Measurements from ENCODE around the gene ZXDC.

ZXDC gene

GRCh38 chr3:126523745-126524428, 48.2 kb upstream of the ZXDC start, which contains the start of gene CHST13:
TSS of gene CHST13 (plus strand) at chr3:126524155. CDS start at chr3:126524333, 178 bp downstream.
- no peaks in the 10 kb centered on the region for H4K20me1 ChIP-seq (ENCODE audit: insufficient read depth, low read length, poor library complexity, severe bottlenecking)
- TF ChIP-seq EZH2phosphoT487 (IDR thresholded peaks at IDR 0.05; ENCODE audit: borderline replicate concordance) (no peak), CTCF (conservative IDR thresholded peaks at IDR 0.05; ENCODE audit: low read length) (no peak)
- no peaks in the 10 kb centered on the region for H3K79me2 ChIP-seq (ENCODE audit: insufficient read depth, low read length)
- peak within 1 kb of the TSS; percentile 68 for H3K4me2 ChIP-seq (ENCODE audit: low read depth, low read length, poor library complexity, severe bottlenecking)
- no peaks in the 10 kb centered on the region for H3K9me3 ChIP-seq (ENCODE audit: insufficient read depth, low read depth, low read length)
- no peaks in the 10 kb centered on the region for H3K27me3 ChIP-seq (ENCODE audit: insufficient read depth, low read length, poor library complexity, severe bottlenecking)
- peak within 1 kb of the TSS; percentile 45; the same call in 1 of the 2 replicates for H2AFZ ChIP-seq (ENCODE audit: low read length)
- H3K36me3 ChIP-seq (ENCODE audit: insufficient read depth, low read length), result no peaks in the 10 kb centered on the region
- no peaks in the 10 kb centered on the region for H3K9me2 ChIP-seq (replicated peaks; ENCODE audit: low read depth, low read length)
- no peaks in the 10 kb centered on the region for H3F3A ChIP-seq (ENCODE audit: low read depth)
- peak within 1 kb of the TSS; percentile 59 for H3K9ac ChIP-seq (ENCODE audit: low read depth, low read length, poor library complexity, severe bottlenecking)
- peak within 1 kb of the TSS; percentile 67 for H3K4me3 ChIP-seq (ENCODE audit: low read length, poor library complexity, severe bottlenecking)
- peaks cover 57% of the 10 kb centered on the region for H3K4me1 ChIP-seq (ENCODE audit: insufficient read depth, low read length, poor library complexity, severe bottlenecking)

GRCh38 chr3:126522363-126522788, 46.7 kb upstream of the ZXDC start:
- no peaks in the 10 kb centered on the region for H3K9me2 ChIP-seq (replicated peaks; ENCODE audit: low read depth, low read length)
- H3K4me2 ChIP-seq (ENCODE audit: low read depth, low read length, poor library complexity, severe bottlenecking), result peak overlapping the region; percentile 68
- TF ChIP-seq EZH2phosphoT487 (IDR thresholded peaks at IDR 0.05; ENCODE audit: borderline replicate concordance) (no peak), CTCF (conservative IDR thresholded peaks at IDR 0.05; ENCODE audit: low read length) (peak; percentile 98)
- no peaks in the 10 kb centered on the region for H3K79me2 ChIP-seq (ENCODE audit: insufficient read depth, low read length)
- no peaks in the 10 kb centered on the region for H3K36me3 ChIP-seq (ENCODE audit: insufficient read depth, low read length)
- no peaks in the 10 kb centered on the region for H3K9me3 ChIP-seq (ENCODE audit: insufficient read depth, low read depth, low read length)
- no peak overlapping the region for H3K9ac ChIP-seq (ENCODE audit: low read depth, low read length, poor library complexity, severe bottlenecking)
- no peaks in the 10 kb centered on the region for H4K20me1 ChIP-seq (ENCODE audit: insufficient read depth, low read length, poor library complexity, severe bottlenecking)
- H3K4me3 ChIP-seq (ENCODE audit: low read length, poor library complexity, severe bottlenecking), result no peak overlapping the region
- peaks cover 52% of the 10 kb centered on the region for H3K4me1 ChIP-seq (ENCODE audit: insufficient read depth, low read length, poor library complexity, severe bottlenecking)
- H2AFZ ChIP-seq (ENCODE audit: low read length), result no peak overlapping the region
- H3K27me3 ChIP-seq (ENCODE audit: insufficient read depth, low read length, poor library complexity, severe bottlenecking), result no peaks in the 10 kb centered on the region
- no peaks in the 10 kb centered on the region for H3F3A ChIP-seq (ENCODE audit: low read depth)

GRCh38 chr3:126521122-126521891, 45.6 kb upstream of the ZXDC start:
- Histone ChIP-seq H3K4me2 (ENCODE audit: low read depth, low read length, poor library complexity, severe bottlenecking) (no peak overlapping the region), H3K36me3 (ENCODE audit: insufficient read depth, low read length) (no peaks in the 10 kb centered on the region), H3K9me3 (ENCODE audit: insufficient read depth, low read depth, low read length) (no peaks in the 10 kb centered on the region), H3K9ac (ENCODE audit: low read depth, low read length, poor library complexity, severe bottlenecking) (no peak overlapping the region), H3K27me3 (ENCODE audit: insufficient read depth, low read length, poor library complexity, severe bottlenecking) (no peaks in the 10 kb centered on the region), H3K4me3 (ENCODE audit: low read length, poor library complexity, severe bottlenecking) (no peak overlapping the region), H3K9me2 (replicated peaks; ENCODE audit: low read depth, low read length) (no peaks in the 10 kb centered on the region), H3F3A (ENCODE audit: low read depth) (no peaks in the 10 kb centered on the region), H2AFZ (ENCODE audit: low read length) (no peak overlapping the region), H3K4me1 (ENCODE audit: insufficient read depth, low read length, poor library complexity, severe bottlenecking) (peaks cover 41% of the 10 kb centered on the region), H3K79me2 (ENCODE audit: insufficient read depth, low read length) (no peaks in the 10 kb centered on the region), H4K20me1 (ENCODE audit: insufficient read depth, low read length, poor library complexity, severe bottlenecking) (no peaks in the 10 kb centered on the region)
- TF ChIP-seq CTCF (conservative IDR thresholded peaks at IDR 0.05; ENCODE audit: low read length) (no peak), EZH2phosphoT487 (IDR thresholded peaks at IDR 0.05; ENCODE audit: borderline replicate concordance) (no peak)

Data from Loucy (cell line).